Natural killer cell treated with Interleukin-12 subunit alpha and Interleukin-12 subunit beta and Interleukin-15 and Interleukin-18, amount 100 ng/mL, for 72 hours (primary cell): Measurements from ENCODE around the gene CALM3. TPM values are rescaled to one million over a fixed set of nuclear protein-coding genes. Genes with fewer than 3 reads are reported as not detected.

ENCODE experiments used
- ATAC-seq, 2 donors: fragments of 150-1000 bp; cut with Tn5 transposase in 1 of 2; sonication (Bioruptor Pico), chemical (Tn5 transposase) in 1 of 2; 2 replicates each; pipeline ENCODE4 v1.10.0; 2021
- DNase-seq: peaks from one replicate; pipeline ENCODE4 v3.0.0; 2022; ENCODE audit warnings: low spot score
- H3K27ac Mint-ChIP-seq, 2 donors: 1 replicate in 1 of 2; 2 replicates in 1 of 2; pipeline ENCODE4 v1.8.0; 2022; ENCODE audit warnings: mixed read lengths in 2 of 2, mild to moderate bottlenecking in 1 of 2, moderate library complexity in 1 of 2
- H3K27me3 Mint-ChIP-seq, 2 donors: 1 replicate in 1 of 2; 2 replicates in 1 of 2; pipeline ENCODE4 v1.8.0; 2022; ENCODE audit warnings: mixed read lengths in 2 of 2
- H3K36me3 Mint-ChIP-seq: one replicate; pipeline ENCODE4 v1.8.0; 2022; ENCODE audit warnings: mixed read lengths
- H3K4me1 Mint-ChIP-seq, 2 donors: 1 replicate in 1 of 2; 2 replicates in 1 of 2; pipeline ENCODE4 v1.8.0; 2022; ENCODE audit warnings: low read depth in 2 of 2, mixed read lengths in 2 of 2, mild to moderate bottlenecking in 1 of 2
- H3K4me3 Mint-ChIP-seq: one replicate; pipeline ENCODE4 v1.8.0; 2022; ENCODE audit warnings: mixed read lengths
- H3K9me3 Mint-ChIP-seq: 2 replicates; pipeline ENCODE4 v1.8.0; 2022; ENCODE audit warnings: mixed read lengths
- total RNA-seq, 2 donors: library from RNA; stranded (reverse); gene quantifications; one replicate each; pipeline ENCODE4 v1.2.3, GENCODE V29; 2022

CALM3 gene
- total RNA-seq, 2 donors from 2014 or later: 305 to 309 TPM

DNA sequence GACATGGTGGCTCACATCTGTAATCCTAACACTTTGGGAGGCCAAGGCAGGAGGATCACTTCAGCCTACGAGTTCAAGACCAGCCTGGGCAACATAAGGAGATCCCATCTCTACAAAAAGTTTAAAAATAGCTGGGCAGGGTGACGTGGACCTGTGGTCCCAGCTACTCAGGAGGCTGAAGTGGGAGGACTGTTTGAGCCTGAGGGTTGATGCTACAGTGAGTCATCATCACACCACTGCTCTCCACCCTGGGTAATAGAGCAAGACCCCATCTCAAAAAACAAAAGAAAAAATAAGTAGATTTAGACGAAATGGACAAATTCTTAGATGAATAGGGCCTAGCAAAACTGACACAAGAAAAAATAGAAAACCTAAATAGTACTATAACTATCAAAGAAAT, 45.3 kb downstream of the CALM3 start:
- peaks cover 0 to 8% of the 10 kb centered on the region in 2 donors for H3K4me1 Mint-ChIP-seq
- ATAC-seq: no peak
- no peaks in the 10 kb centered on the region for H3K36me3 Mint-ChIP-seq
- H3K4me3 Mint-ChIP-seq: no peak overlapping the region
- H3K27me3 Mint-ChIP-seq: peaks cover 28 to 48% of the 10 kb centered on the region in 2 donors
- H3K27ac Mint-ChIP-seq: no peak overlapping the region
- no peaks in the 10 kb centered on the region for H3K9me3 Mint-ChIP-seq
- no peak for DNase-seq

DNA sequence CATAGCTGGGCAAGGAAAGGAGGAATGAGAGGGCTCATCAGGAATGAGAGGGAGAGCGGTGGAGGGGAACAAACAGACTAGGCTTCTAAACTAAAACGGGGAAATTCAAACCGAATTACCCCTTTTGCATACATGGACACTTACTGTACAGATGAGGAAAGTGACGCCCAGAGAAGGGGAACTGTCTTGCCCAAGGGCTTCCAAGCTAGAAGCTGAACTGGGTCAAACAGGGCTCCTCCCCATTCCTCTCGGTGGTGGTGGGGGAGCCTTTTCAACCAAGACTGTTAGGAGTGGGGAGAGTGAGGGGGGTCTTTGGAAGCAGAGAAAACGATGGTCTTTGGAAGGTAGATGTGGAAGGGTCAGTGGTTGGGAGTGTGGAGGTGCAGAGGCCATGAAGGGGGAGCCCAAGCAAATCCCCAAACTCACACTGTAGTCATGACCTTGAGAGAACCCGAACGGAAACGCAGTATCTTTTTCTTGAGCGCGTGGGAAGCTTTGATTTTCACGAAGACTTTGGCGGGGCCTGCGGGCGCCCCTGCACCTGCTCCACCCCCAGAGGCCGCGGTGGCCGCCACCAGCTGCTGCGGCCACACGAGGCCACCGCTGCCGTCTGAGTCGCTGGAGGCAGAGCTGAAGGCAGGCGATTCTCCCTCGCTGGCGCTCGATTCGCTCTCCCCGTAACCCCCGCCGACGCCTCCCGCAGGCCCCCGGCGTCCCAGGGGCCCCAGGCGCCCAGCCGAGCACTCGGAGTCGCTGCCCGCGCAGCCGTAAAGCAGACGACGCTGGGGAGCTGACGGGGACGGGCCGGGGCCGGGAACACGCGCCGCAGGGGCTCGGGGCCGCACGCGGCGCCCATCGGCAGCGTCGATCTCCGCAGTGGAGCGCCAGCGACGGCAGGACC, 47.2 kb downstream of the CALM3 start:
- Mint-ChIP-seq H3K36me3 (no peaks in the 10 kb centered on the region), H3K9me3 (no peaks in the 10 kb centered on the region), H3K27ac (peak overlapping the region in 1 of 2 donors; percentile 71), H3K4me3 (no peak overlapping the region), H3K27me3 (peaks cover 27 to 47% of the 10 kb centered on the region in 2 donors), H3K4me1 (peaks cover 0 to 8% of the 10 kb centered on the region in 2 donors)
- ATAC-seq: peak in 1 of 2 donors; percentile 52
- DNase-seq: no peak

DNA sequence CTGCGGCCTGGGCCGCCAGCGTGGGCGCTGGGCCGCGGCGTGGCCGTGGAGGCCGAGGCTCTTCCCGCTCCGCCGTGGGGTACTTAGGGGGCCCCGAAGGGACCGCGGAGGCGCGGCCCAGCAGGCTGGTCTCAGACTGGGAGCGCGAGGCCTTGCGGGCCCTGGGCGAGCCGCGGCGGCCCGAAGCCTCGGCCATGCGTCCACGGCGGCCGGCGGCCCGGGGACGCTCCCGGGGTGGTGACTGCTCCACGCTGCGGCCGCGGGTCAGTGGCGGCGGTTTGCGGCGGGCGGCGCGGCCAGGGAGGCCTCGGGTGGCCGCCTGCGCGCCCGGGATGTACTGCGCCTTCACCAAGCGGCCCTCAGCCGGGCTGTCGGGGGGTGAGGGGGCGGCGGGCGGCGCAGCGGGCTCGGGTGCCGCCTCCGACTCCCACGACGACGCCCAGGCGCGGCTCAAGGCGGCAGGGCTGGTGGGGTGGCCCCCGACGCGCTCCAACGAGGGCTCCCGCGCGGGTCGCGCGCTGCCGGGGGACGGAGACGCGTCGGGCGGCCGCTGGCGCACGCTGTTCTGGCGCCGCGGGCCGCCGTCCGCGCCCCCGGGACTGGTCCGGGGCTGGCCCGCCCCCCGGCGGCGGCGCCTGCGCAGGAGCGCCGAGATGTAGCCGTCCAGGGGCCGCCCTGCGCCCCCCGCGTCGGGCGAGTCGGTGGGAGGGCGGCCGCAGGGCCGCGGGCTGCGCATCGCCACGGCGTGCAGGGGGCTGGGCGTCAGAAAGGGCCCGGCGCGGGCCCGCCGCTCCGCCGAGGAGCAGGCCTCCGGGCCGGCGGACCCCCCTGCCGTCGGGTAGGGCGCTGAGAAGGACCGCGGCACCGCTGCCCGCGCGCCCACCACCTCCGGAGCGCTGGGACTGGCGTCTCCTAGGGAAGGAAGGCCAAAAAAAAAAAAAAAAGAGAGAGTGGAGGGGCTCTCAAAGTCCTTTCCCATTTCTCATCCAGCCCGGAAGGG, 48.1 kb downstream of the CALM3 start:
- H3K36me3 Mint-ChIP-seq: no peaks in the 10 kb centered on the region
- ATAC-seq (no peak), DNase-seq (no peak)
- peaks cover 33 to 57% of the 10 kb centered on the region in 2 donors for H3K27me3 Mint-ChIP-seq
- no peaks in the 10 kb centered on the region for H3K9me3 Mint-ChIP-seq
- peaks cover 0 to 8% of the 10 kb centered on the region in 2 donors for H3K4me1 Mint-ChIP-seq
- H3K4me3 Mint-ChIP-seq: no peak overlapping the region
- no peak overlapping the region for H3K27ac Mint-ChIP-seq

DNA sequence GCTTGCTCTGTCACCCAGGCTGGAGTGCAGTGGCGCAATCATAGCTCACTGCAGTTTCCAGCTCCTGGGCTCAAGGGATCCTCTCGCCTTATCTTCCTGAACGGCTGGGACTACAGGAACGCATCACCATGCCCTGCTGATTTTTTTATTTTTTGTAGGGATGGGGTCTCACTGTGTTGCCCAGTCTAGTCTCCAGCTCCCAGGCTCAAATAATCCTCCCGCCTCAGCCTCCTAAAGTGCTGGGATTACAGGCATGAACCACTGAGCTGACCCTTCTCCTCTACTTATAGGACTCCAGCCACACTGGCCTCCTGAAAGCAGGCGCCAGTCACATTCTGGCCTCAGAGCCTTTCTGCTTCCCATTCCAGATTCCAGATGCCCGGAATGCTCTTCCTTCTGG, 49.3 kb downstream of the CALM3 start:
- Mint-ChIP-seq H3K4me1 (peaks cover 0 to 8% of the 10 kb centered on the region in 2 donors), H3K27ac (no peak overlapping the region), H3K27me3 (peaks cover 37 to 59% of the 10 kb centered on the region in 2 donors), H3K9me3 (no peaks in the 10 kb centered on the region), H3K36me3 (no peaks in the 10 kb centered on the region), H3K4me3 (no peak overlapping the region)
- DNase-seq: no peak
- no peak for ATAC-seq

DNA sequence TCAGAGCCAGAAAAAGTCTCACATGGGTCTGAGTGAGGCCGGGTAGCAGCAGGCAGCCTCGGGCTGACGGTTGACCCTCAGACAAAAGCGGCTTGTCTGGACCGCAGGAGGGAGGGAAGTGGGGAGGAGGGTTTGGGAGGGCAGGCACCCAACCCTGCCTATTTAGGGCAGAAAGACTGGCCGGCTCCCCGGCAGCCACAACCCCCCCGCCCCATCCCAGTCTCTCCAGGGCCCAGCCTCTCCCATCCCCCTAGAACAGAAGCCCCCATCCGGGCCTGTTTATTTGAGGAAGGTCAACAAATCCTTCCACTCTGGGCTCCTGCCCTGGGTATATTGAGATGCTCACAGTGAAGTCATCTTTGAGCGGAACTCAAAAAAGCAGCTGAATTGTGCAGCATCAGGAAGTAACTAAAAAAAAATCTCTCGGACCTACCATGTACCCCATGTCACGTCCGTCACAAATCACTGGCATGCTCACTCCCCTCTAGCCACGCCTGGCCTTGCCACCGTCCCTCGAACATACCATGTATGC, 53.6 kb downstream of the CALM3 start:
- no peaks in the 10 kb centered on the region for H3K36me3 Mint-ChIP-seq
- ATAC-seq (peak in 1 of 2 donors; percentile 24), DNase-seq (no peak)
- H3K9me3 Mint-ChIP-seq: no peaks in the 10 kb centered on the region
- H3K4me3 Mint-ChIP-seq: no peak overlapping the region
- H3K27me3 Mint-ChIP-seq: peaks cover 35 to 54% of the 10 kb centered on the region in 2 donors
- H3K4me1 Mint-ChIP-seq: peaks cover 3 to 5% of the 10 kb centered on the region in 2 donors
- peak overlapping the region in 1 of 2 donors; percentile 9 for H3K27ac Mint-ChIP-seq

GRCh38 chr19:46656541-46656940, 55.4 kb downstream of the CALM3 start:
- Mint-ChIP-seq H3K36me3 (no peaks in the 10 kb centered on the region), H3K4me3 (no peak overlapping the region), H3K9me3 (no peaks in the 10 kb centered on the region), H3K4me1 (peaks cover 7 to 13% of the 10 kb centered on the region in 2 donors), H3K27ac (no peak overlapping the region), H3K27me3 (peaks cover 27 to 40% of the 10 kb centered on the region in 2 donors)
- DNase-seq (no peak), ATAC-seq (no peak)

- Mint-ChIP-seq H3K27ac (no peak overlapping the region), H3K9me3 (no peaks in the 10 kb centered on the region), H3K36me3 (no peaks in the 10 kb centered on the region), H3K4me3 (peak overlapping the region; percentile 78), H3K27me3 (peaks cover 20 to 37% of the 10 kb centered on the region in 2 donors), H3K4me1 (peaks cover 16 to 20% of the 10 kb centered on the region in 2 donors)
- DNase-seq (no peak), ATAC-seq (no peak)
Observed at GRCh38 chr19:46659151-46660007, 58.2 kb downstream of the CALM3 start.

DNA sequence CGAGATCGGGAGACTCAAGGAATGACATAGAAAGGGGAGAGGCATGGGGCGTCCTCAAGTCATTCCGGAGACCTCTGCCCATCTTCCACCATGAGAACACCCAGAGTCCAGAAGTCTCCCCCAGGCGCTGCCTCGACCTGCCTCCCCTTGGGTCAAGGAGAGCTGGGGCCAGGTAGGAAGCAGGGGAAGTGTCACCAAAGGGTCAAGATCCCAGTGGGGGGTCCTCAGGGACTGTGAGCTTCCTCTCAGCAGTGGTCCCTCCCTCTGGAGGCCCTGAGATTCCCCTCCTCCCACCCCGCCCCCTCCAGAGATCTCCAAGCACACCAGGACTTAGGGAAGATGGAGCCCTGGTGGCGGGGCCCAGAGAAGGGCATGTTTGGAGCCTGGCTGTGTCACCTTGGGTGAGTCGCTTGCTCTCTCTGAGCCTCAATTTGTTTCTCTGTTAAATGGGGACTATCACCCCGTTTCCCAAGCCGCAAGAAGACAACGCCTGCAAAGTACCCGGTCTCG, 58.9 kb downstream of the CALM3 start:
- Mint-ChIP-seq H3K9me3 (no peaks in the 10 kb centered on the region), H3K27me3 (peaks cover 17 to 32% of the 10 kb centered on the region in 2 donors), H3K27ac (no peak overlapping the region), H3K4me3 (peak overlapping the region; percentile 78), H3K4me1 (peaks cover 16 to 20% of the 10 kb centered on the region in 2 donors), H3K36me3 (no peaks in the 10 kb centered on the region)
- ATAC-seq (no peak), DNase-seq (no peak)

Other genes with a start within 250 kb of the CALM3 start
- gene CCDC8, start 187.8 kb upstream of the CALM3 start, total RNA-seq: not detected
- gene PNMA8C, start 172.4 kb upstream of the CALM3 start, total RNA-seq: not detected
- not detected for gene PNMA8A, start 129.8 kb upstream of the CALM3 start, total RNA-seq
- not detected for gene PNMA8B, start 105.5 kb upstream of the CALM3 start, total RNA-seq
- 1 to 10 TPM in 1 of 2 donors, under 1 TPM in 1; 0.31 to 1.7 TPM for gene PTGIR, start 23.8 kb downstream of the CALM3 start, total RNA-seq
- 1 to 10 TPM in 1 of 2 donors, not detected in 1; 3.0 TPM for gene GNG8, start 34.9 kb downstream of the CALM3 start, total RNA-seq
- gene DACT3, start 59.9 kb downstream of the CALM3 start, total RNA-seq: under 1 TPM in 1 of 2 donors, not detected in 1; 0.36 TPM
- gene PRKD2, start 115.8 kb downstream of the CALM3 start, total RNA-seq: 10 to 100 TPM; 82.3 to 100.0 TPM
- gene FKRP, start 144.7 kb downstream of the CALM3 start, total RNA-seq: 10 to 100 TPM; 16.4 to 25.4 TPM
- gene STRN4, start 145.1 kb downstream of the CALM3 start, total RNA-seq: 100 to 1,000 TPM in 1 of 2 donors, 10 to 100 TPM in 1; 88.9 to 121 TPM
- 100 to 1,000 TPM; 215 to 269 TPM for gene SLC1A5, start 187.3 kb downstream of the CALM3 start, total RNA-seq
- gene AP2S1, start 249.5 kb downstream of the CALM3 start, total RNA-seq: 100 to 1,000 TPM in 1 of 2 donors, 10 to 100 TPM in 1; 94.3 to 130 TPM